Right renal cortex interstitium (tissue), 3 donors: ENCODE measurements around the gene HOXD1. TPM values are rescaled to one million over a fixed set of nuclear protein-coding genes. Genes with fewer than 3 reads are reported as not detected.

Experiments used
- DNase-seq, 3 donors: peaks; one replicate each; pipeline ENCODE4 v3.0.0-alpha.2; 2013; ENCODE audit warnings: low read depth in 3 of 3, low spot score in 2 of 3
- polyA plus RNA-seq, 3 donors: library from polyadenylated mRNA; unstranded; fragments of 120-200 nt; gene quantifications; one replicate each; pipeline ENCODE4 v1.2.1, GENCODE V29; 2013; ENCODE audit not compliant: insufficient read length in 3 of 3

Gene HOXD1
- polyA plus RNA-seq, 3 donors: 6.9 to 11.3 (median 9.8) TPM

GRCh38 chr2:176234940-176235339 lies 46.5 kb downstream of the HOXD1 start:
- no peak for DNase-seq

GRCh38 chr2:176237456-176237855 lies 49.0 kb downstream of the HOXD1 start:
- DNase-seq: no peak

GRCh38 chr2:176239031-176239430 lies 50.6 kb downstream of the HOXD1 start:
- DNase-seq: no peak

- DNase-seq: no peak
Observed at GRCh38 chr2:176240301-176240700, 51.8 kb downstream of the HOXD1 start.

Other genes with a start within 250 kb of the HOXD1 start
- 10 to 100 TPM; 25.6 to 26.3 (median 25.7) TPM for gene LNPK, start 186.4 kb upstream of the HOXD1 start, polyA plus RNA-seq
- under 1 TPM in 1 of 3 donors, not detected in 2; 0.04 TPM for gene EVX2, start 104.7 kb upstream of the HOXD1 start, polyA plus RNA-seq
- gene HOXD13, start 95.9 kb upstream of the HOXD1 start, polyA plus RNA-seq: under 1 TPM; 0.11 to 0.17 (median 0.14) TPM
- under 1 TPM; 0.24 to 0.42 (median 0.28) TPM for gene HOXD12, start 88.9 kb upstream of the HOXD1 start, polyA plus RNA-seq
- gene HOXD11, start 81.4 kb upstream of the HOXD1 start, polyA plus RNA-seq: 10 to 100 TPM; 42.6 to 44.8 (median 43.5) TPM
- 100 to 1,000 TPM; 118 to 155 (median 150) TPM for gene HOXD10, start 71.9 kb upstream of the HOXD1 start, polyA plus RNA-seq
- gene HOXD9, start 65.9 kb upstream of the HOXD1 start, polyA plus RNA-seq: 10 to 100 TPM; 56.4 to 63.2 (median 60.0) TPM
- gene HOXD8, start 59.0 kb upstream of the HOXD1 start, polyA plus RNA-seq: 100 to 1,000 TPM; 193 to 217 (median 215) TPM
- gene HOXD4, start 37.1 kb upstream of the HOXD1 start, polyA plus RNA-seq: 10 to 100 TPM; 27.8 to 39.2 (median 38.0) TPM
- gene HOXD3, start 31.4 kb upstream of the HOXD1 start, polyA plus RNA-seq: 10 to 100 TPM; 20.5 to 21.4 (median 21.2) TPM
- 100 to 1,000 TPM; 106 to 116 (median 113) TPM for gene MTX2, start 80.8 kb downstream of the HOXD1 start, polyA plus RNA-seq